Activated effector memory CD4-positive, alpha-beta T cell treated with Interleukin-2 at 50 U/mL for 16 hours (primary cell): ENCODE data around the gene KIRREL3.

ENCODE experiments used
- DNase-seq: peaks from one replicate; pipeline ENCODE4 v3.0.0-alpha.2; 2020

Gene KIRREL3

DNA sequence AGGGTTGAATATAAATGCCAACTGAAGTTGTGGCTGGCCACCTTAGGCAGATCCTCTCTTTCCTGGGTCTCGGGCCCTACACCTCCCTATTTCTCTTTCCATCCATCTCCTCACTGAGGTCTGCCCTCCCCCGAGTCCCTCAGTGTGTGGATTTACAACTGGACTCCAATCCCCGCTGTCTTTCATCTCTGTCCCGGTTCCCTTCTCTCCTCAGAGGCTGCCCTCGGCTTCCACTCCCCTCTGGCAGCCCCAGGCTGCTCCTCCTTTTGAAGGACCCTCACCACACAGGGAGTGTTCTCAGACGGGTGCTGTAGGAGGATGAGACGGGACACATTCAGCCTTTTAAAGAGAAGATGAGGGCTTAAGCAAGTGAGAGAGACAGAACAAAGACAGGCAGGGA is 478.0 kb downstream of the KIRREL3 start:
- no peak for DNase-seq

DNA sequence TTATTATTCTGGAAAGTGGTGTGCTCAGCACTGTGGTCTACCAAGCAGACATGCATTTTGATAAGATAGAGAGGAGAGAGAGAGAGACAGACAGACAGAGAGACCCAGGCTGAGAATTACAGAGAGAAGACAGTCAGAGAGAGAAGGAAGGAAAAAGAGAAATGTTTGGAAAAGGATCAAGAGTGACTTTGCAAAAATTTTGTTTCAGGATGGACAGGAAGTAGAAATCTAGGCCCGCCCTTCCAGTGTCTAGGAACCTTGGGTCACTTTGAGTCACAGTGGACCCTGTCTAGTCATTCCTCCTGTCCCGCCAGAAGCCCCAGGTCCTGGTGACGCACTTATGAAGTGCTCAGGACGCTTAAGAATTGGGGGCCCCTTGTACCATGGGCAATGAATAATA is 478.4 kb downstream of the KIRREL3 start:
- no peak for DNase-seq

DNA sequence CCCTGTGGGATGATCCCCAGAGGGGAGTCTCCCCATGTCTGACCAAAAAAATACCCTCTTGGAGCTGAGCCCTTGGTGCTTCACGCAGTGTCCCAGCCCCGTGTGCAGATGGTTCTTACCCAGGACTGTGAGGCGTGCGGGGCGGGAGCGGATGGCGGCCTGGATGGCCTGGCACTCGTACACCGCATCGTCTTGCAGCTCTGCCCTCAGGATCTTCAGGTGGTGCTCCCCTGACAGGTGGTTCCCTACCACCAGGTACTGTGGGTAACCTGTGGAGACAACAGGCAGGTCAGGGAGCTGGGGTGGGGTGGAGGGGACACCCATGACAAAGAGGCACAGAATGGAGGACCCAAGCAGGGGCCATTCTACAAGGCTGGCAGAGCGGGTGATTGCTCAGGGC is 479.4 kb downstream of the KIRREL3 start:
- DNase-seq, result no peak

DNA sequence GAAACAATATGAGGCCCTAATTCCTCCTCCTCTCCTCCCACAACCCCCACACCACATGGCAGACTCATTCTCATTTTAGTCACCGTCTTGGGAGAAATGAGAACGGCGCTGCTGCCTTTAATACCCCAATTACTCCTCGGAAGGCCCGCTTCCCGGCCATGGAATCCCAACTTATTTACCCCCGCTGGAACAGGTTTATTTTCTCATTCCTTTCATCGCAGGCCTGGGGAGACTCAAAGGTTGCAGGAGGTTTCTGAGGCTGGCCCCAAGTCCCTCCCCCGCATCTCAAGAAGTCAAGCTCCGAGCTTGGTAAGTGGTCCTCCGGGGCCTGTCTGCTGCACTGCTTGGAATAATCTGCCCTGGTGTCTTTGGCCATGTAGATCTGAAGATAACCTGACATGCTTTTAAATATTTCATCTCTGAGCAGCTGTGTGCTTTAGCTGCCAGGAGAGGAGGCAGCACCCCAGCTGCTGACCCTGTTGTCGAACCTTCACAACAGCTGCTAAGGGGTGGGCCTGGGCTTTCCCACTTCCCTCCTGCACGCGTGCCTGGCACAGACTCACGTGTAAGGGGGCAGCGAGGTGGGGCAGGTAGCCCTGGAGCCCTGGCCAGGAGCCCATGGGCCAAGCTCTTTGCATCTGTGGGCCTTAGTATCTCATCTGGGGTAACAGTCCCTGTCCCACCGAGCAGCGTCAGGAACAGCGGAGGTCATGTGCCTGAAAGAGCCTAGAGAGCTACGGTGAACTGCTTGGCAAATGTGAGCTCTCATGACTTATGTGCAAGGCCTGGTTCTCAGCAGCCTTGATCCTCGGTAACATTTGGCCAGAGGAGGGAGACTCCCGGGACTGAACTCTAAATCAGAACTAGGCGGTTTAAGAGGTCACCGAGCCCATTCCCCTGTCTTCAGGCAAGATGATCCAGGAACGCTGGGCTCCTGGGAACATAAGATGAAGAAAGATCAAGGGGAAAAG is 480.5 kb downstream of the KIRREL3 start:
- no peak for DNase-seq

DNA sequence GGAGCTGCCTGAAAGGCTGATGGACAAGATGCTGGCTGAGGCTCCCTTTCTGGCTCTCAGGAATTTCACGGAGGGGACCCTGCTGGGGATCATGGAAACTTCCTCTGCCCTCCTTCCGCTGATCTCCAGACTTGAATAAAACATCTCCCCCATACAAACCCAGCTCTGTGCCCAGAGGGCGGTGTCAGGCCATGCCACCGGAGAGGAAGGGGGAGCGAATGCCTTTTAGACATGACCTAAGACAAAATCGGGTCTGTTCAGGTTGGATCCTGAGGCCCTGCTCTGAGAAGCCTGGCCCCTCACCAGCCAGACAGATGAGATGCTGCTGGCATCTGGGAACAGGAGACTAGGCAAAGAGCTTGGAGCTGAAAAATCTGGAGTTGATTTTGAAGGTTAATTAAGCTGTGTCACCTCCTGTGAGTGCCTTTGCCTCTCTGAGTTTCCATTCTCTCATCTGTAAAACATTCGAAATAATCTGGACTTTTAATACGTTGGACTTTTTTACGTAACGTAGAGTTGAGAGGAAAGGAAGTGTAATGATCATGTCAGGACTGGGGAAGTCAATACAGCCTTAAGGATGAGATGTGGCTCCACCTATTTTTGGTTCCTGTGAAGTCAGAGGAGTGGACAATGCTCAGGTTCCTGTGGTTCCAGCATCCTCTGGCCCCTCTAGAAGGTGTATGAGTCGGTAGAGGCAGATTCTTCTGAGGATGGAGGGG is 481.4 kb downstream of the KIRREL3 start:
- DNase-seq, result no peak

DNA sequence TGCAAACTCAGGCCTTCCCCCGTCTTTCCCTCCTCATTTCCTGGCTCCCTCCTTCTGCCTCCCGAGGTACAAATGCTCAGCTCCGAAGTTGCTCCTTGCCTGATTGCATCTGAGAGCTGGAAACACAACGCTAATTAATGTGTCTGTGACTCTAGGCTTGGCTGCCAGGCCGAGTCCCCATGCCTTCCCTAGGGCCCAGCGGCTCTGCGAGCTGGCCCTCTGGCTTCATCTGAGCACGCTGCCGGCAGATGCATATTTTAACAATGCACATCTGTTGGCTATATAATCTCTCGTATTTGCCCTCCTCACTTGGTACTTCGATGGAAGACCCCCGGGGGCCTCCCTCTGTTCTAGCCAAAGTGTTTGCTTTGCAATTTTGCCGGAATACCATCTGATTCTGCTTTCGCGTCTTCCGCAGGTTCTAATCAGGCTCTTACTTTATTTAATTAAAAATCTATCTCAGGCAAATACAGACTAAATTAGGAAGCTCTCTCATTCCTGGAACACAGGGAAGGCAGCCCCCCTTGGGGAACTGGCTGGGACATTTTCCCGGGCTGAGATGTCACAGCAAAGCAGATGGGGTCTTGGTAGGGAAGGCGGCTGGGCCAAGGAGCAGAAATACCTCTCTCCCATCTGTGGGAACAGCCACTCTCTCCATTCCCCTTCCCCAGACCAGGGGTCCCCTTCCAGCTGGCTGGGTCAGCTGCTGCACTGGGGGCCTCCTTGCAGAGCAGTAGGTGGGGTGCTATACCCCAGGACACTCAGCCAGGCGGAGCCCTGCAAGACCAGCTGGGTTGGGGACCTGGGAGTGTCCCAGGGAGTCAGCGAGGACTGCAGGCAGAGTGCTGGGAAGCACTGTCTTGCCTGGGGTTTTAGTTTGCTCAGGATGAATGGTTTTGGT is 482.2 kb downstream of the KIRREL3 start:
- no peak for DNase-seq

DNA sequence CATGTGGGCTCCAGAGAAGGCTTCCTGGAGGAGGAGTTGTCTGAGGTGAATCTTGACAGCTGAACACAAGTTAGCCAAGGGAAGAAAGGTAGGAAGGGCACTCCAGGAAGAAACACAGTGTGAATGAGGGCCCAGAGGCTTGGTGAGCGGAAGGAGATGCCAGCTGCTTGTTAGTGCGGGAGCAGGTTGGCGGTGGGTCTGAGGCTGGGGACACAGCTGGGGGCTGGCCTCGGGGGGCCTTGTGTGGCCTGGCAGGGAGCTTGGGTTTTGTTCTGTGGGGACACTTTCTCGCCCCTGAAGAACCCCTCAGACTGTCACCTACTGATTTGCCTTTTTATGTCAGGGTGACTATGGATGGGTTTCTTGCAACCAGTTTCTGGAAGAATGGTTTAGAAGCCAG is 485.1 kb downstream of the KIRREL3 start:
- no peak for DNase-seq

DNA sequence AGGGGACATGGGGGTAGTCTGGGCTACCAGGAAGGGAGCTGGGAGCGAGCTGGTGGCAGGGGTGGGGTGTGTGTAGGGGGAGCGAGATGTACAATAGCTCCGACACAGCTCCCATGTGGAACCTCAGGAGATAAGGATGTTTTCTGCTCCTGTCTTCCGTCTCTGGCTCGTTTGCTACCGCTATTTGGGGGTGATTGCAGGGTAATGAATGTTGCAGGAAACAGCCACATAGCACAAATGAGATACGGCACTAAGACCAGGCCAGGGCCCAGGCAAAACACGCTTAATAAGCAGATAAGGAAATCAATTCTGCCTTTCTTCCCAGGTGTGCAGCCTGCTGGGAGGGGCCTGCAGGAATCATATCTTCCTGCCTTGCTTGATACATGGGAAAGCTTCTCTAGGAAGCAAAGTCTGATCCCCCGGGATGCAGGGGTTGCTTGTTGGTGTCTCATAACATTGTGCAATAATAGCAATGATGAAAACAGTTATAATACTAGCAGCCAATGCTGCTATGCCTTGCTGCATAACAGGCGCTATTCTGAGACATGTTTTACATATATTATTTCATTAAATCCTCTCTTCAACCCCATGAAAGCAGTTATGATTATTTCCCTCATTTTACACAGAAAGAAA is 486.4 kb downstream of the KIRREL3 start:
- no peak for DNase-seq

DNA sequence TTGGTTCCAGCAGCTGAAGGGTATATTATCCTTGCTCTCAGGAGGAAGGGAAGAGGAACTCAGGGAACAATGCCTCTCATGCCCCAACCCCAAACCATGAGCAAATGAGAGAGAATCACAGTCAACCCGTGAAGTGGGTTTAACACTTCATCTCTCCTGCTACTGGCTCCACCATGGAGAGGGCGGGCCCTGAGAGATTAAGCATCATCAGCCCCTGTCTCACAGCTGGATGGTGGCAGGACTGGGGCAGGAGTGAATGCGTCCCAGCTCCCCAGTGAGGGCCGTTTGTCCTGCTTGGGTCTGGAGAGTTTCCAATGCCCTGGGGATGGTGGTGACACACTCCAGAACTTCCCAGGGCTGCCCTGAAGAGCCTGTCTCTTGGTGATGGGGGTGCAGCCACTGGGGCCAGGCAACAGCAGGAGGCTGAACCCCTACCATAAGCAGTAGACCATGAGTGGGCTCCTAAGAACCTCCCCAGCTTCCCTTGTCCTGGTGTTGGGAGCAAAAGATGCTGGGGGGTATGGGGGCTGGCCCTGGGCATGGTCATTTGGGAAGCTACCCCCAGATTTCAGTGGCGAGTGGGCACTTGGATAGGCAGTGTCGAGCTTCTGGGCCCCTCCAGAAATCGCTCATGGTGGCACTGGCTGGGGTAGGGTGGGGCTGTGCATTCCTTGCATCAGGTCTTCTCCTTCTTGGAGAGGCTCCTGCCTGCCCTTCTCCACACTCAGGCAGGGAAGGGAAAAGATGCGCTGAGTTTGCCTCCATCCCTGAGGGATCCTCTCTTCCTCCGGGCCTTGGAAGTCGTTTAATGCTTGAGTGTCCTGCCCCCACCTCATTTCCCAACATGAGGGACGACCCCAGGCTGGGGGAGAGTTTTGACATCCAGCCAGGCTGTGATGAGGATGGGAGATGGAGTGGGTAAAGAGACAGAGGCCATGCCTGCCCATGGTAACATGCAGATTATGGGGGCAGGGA is 487.5 kb downstream of the KIRREL3 start:
- no peak for DNase-seq

DNA sequence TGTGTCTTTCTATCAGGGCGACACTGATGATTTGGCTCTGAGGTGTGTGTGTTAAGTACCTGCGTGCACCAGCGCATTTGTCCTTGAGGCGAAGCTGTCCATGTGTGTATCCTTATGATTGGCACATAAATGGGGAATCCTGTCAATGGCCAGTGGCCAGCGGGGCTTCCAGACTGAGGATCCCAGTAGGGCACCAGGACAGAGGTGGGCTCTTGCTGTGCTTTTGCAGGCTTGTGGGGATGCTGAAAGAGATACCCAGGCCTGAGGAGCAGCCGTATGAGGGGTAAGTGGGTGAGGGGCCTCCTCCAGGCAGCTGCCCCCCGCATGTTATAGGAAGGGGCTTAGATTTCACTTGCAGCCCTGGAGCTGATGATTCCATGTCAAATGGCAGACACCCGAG is 488.3 kb downstream of the KIRREL3 start:
- no peak for DNase-seq

DNA sequence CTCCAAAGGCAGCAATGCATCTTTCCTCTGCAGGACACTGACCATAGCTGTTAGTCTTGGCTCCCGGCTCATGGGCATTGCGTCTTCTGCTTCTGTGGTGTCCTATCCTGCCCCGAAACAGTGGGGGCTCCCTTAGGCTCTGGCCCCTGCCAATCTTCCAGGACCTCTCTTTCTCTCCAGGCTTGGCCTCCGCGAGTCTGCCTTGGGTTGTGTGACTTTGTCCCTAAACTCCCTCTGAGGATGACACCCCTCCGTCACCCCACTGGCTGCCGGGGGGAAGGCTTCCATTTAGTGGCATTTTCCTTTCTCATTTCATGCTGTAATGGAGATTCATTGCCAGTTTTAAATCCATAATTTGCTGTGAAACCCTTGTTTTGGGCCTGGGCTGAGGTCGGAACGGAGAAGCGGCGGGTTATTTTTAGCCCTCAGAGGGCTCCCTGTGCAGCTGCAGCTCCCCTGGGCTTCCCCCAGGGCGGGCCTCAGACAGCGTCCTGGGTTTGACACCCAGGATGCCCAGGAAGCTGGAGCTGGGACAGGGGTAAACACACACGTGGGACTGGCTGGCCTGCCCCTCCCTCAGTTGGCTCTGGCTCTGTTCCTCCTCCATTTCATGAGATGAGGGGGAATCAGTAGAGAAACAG is 489.0 kb downstream of the KIRREL3 start:
- DNase-seq, result no peak

DNA sequence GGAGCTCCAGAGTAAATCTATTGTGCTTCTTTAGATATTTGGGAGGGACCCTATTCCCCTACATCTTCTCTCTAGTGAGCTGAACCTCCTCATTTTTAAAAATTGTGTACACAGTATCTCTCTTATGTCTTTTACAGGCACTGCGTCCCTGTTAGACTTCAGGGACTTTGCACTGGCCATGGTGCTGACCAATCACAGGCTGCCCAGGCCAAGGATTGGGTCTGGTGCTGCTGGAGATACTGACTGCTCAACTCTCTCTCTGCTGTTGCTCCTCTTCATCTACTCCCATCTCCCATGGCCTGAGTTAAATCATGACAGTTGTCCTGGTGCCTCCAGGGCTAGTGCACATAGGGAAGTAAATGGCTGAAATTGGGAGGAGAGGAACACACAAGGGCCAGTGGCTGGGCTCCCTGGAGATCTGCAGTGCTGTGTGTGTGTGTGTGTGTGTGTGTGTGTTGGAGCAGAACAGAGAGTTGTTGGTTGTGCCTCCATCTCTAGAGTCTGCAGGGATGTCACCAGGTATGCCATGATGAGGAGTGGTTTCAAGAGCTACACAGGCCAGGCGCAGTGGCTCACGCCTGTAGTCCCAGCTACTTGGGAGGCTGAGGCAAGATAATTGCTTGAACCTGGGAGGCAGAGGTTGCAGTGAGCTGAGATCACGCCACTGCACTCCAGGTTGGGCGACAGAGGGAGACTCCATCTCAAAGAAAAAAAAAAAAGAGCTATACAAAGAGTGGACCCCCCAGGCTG is 489.8 kb downstream of the KIRREL3 start:
- no peak for DNase-seq

DNA sequence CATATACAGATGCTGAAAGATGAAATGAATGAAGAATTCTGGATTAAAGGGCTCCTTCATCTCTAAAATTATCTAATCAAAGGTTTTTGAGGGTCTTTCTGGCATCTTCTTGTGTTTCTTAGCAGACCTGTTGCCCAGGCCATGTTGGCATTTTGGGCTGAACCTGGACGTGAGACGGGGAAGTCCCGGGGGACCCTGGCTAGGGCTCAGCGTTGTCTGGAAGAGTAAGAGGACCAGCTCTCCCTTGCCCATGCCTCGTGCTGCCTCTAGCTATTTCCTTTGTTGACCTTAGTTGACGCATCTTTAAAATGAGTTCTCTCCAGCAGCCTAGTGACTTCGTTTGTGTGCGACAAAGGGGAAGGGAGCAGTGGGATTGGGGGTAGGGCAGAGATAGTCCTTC is 492.9 kb downstream of the KIRREL3 start:
- no peak for DNase-seq

DNA sequence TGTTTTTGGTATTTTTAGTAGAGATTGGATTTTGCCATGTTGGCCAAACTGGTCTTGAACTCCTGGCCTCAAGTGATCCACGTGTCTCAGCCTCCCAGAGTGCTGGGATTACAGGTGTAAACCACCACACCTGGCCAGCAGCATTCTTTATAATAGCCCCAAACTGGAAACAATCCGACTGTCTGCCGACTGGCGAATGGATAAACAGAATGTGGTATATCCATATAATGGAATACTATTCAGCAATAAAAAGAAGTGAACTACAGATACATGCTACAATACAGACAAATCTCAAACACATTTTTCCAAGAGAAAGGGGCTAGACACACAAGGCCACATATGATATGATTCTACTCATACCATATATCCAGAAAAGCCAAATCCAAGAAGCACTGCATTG is 493.8 kb downstream of the KIRREL3 start:
- DNase-seq, result no peak

DNA sequence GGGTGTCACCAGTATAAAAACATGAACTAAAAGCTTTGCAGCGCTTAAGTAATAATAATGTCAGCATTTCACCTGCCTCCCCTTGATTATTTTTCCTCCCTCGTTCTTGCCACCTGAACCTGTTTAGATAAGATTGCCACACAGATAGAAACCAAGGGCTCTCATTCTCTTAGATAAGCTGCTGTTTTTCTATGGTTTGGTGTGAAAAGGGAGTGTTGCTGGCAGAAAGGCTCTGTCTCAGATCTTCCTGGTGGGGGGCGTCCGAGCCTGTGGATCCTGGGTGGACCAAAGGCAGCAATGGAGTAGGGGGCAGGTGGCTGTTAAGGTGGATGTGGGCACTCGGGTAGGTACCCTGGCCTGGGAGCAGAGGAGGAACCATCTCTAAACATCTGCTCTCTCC is 497.6 kb downstream of the KIRREL3 start:
- no peak for DNase-seq

DNA sequence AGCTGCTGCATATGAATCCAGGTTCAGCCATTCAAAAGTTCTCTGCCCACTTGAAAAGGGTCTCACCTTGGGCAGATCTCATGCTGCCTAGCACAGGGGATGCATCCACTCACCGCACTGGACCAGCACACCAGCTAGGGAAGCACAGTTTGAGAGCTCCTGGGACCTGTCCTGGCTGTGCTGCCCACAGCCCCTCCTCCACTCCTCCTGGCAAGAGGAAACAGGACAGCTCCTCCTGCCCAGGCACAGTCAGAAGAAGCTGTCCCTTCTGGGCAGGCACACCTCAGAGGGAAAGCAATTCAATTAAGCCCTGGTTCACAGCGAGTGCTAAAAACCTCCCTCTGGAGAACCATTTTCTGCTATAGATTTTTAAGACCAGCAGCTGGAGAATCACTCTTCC is 498.4 kb downstream of the KIRREL3 start:
- no peak for DNase-seq

DNA sequence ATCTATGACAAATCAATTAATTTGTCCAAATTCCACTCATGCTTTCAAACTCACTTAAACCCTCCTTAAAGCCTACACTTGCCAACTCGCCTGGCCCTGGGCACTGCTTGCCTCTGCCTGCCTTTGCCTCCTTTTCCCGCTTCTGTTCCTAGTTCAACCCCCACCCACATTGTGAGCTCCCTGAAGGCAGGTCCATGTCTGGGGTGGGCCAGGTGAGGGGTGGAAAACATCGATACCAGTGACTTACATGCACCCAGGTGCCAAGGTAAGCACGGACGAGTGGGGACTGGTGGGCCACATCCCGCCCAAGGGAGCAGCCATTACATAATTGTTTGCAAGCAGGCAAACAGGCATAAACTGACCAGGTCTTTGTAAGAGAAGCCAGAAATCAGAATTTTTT is 498.9 kb downstream of the KIRREL3 start:
- DNase-seq, result no peak

DNA sequence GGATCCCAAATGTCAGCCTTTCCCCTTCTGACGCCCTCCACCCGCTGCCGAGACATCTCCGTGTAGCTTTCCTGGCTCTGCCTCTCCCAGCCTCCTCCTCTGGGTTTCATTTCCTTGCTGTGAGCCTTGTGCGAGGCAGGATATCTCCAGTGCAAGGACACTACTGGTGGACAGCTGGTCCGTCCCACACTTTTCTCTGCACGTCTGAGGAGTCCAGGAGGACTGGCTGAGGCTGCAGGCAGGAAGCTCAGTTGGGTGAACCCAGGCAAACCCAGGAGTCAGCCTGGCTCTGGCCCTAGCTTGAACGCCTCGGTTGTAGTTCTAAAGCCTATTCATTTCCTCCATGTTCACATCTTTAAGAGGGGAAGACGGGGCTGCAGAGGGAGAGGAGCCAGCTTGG is 499.6 kb downstream of the KIRREL3 start:
- DNase-seq, result no peak

DNA sequence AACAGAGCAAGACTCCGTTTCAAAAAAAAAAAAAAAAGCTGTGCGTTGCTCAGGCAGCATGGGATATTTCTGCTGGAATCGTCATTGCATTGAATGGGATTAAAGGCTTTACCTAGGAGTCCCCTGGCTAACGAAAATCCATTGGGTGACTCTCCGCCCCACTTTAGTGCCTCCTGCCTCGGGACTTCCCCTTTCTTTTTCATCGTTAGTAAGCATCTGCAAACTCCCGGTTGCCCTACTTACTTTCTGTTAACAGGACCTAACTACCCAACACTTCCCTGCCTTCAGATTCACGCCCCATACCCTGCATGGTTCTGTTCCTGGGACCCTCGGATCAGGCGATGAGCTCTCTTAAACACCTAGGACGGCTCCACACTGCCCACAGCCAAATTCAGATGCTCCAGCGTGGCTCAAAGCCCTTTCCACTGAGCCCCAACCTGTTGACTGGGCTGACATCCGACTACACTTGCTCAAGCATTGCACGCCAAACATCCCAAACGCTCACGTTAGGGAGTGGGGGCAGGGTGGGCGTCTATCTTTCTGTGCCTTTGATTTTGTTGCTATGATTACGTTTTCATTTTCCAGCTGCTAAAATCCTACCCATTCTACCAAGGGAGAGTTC is 501.3 kb downstream of the KIRREL3 start:
- no peak for DNase-seq

DNA sequence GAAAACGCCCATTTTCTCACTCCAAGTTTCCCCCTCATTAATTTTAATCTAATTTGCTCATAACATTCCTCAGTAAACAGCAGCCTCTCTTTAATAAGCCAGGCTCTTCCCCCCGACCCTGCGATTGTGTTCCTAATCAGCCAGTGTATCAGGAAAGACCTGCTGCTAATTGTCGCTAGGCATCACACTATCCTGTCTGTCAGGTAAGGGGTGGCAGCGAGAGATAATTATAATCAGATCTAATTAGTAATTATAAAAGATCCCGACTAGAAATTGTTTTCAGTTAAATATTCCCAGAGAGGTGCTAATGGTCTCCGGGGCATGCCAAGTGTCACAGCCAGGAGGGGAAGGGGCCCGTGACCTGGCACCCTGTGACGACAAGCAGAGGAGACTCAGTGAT is 502.3 kb downstream of the KIRREL3 start:
- DNase-seq, result no peak
